GM23248 (cell line): Measurements from ENCODE around the gene CPEB1. TPM values are rescaled to one million over a fixed set of nuclear protein-coding genes. Genes with fewer than 3 reads are reported as not detected.

ENCODE experiments used
- DNase-seq: peaks from one replicate; pipeline ENCODE4 v3.0.0-alpha.2; 2015
- H2AFZ ChIP-seq: fragments of 200-600 bp; sonication (generic); 2 replicates; pipeline ENCODE4 v1.6.1; 2016; ENCODE audit warnings: antibody characterized with exemption
- H3F3A ChIP-seq: fragments of 200-600 bp; sonication (generic); 2 replicates; pipeline ENCODE4 v1.6.1; 2016; ENCODE audit warnings: mild to moderate bottlenecking, antibody characterized with exemption, mixed run types; ENCODE audit not compliant: insufficient read depth
- H3K27ac ChIP-seq: fragments of 200-600 bp; sonication (generic); 2 replicates; pipeline ENCODE4 v1.5.1; 2016; ENCODE audit warnings: mild to moderate bottlenecking
- H3K27me3 ChIP-seq: fragments of 200-600 bp; sonication (generic); replicated peaks from 2 replicates; pipeline ENCODE4 v1.6.1; 2016; ENCODE audit warnings: mild to moderate bottlenecking; ENCODE audit not compliant: insufficient read depth
- H3K36me3 ChIP-seq: fragments of 200-600 bp; sonication (generic); 2 replicates; pipeline ENCODE4 v1.6.1; 2016; ENCODE audit warnings: low read depth, mild to moderate bottlenecking
- H3K4me1 ChIP-seq: fragments of 200-600 bp; sonication (generic); 2 replicates; pipeline ENCODE4 v1.6.1; 2016; ENCODE audit warnings: mild to moderate bottlenecking; ENCODE audit not compliant: insufficient read depth
- H3K4me2 ChIP-seq: fragments of 200-600 bp; sonication (generic); one replicate; pipeline ENCODE4 v1.6.1; 2016; ENCODE audit warnings: mild to moderate bottlenecking; ENCODE audit not compliant: unreplicated experiment
- H3K4me3 ChIP-seq: fragments of 200-600 bp; sonication (generic); 2 replicates; pipeline ENCODE4 v1.5.1; 2016; ENCODE audit warnings: mild to moderate bottlenecking
- H3K79me2 ChIP-seq: fragments of 200-600 bp; sonication (generic); 2 replicates; pipeline ENCODE4 v1.6.1; 2016; ENCODE audit warnings: mild to moderate bottlenecking; ENCODE audit not compliant: insufficient read depth
- H3K9ac ChIP-seq: fragments of 200-600 bp; sonication (generic); 2 replicates; pipeline ENCODE4 v1.6.1; 2016; ENCODE audit warnings: mild to moderate bottlenecking
- H3K9me2 ChIP-seq: fragments of 200-600 bp; sonication (generic); 2 replicates; pipeline ENCODE4 v1.6.1; 2016; ENCODE audit warnings: mixed run types, mild to moderate bottlenecking, moderate library complexity; ENCODE audit not compliant: insufficient read depth
- H3K9me3 ChIP-seq: fragments of 200-600 bp; sonication (generic); one replicate; pipeline ENCODE4 v1.6.1; 2017; ENCODE audit warnings: low read depth
- H4K20me1 ChIP-seq: fragments of 200-600 bp; sonication (generic); 2 replicates; pipeline ENCODE4 v1.6.0; 2016; ENCODE audit not compliant: insufficient read depth
- EZH2 ChIP-seq: fragments of 200-600 bp; sonication (generic); IDR thresholded peaks from 2 replicates; pipeline ENCODE4 v1.6.1; 2018; ENCODE audit warnings: antibody characterized with exemption, mild to moderate bottlenecking; ENCODE audit not compliant: insufficient read depth, poor library complexity, severe bottlenecking
- EZH2phosphoT487 ChIP-seq: fragments of 200-600 bp; sonication (generic); IDR thresholded peaks from 2 replicates; pipeline ENCODE4 v1.6.1; 2018; ENCODE audit warnings: antibody characterized with exemption, moderate library complexity, mild to moderate bottlenecking, low read depth; ENCODE audit not compliant: insufficient read depth
- WGBS, 2 experiments: methylation state at CpG; one replicate each; pipeline ENCODE4 v1.1.6; 2015 to 2017; ENCODE audit warnings: low lambda C conversion rate in 2 of 2, low coverage in 1 of 2; ENCODE audit errors: missing lambda C conversion rate in 2 of 2; 5-methylcytosine and 5-hydroxymethylcytosine counted together
- in situ Hi-C: fragments of 300-500 bp; cut with MboI; formaldehyde crosslinking; loops from 2 replicates; pipeline ENCODE4 v1.15.0; 2020
- polyA plus RNA-seq: library from polyadenylated mRNA; unstranded; fragments of >200 nt; fragmentation: Nextera tagmentation; extraction: Ambion mirVana; gene quantifications from 2 replicates; pipeline ENCODE4 v1.2.1, GENCODE V29; 2016
- total RNA-seq: library from RNA; depleted of rRNA; stranded (reverse); fragments of >200 nt; shearing (Covaris generic); gene quantifications from 2 replicates; pipeline ENCODE4 v1.2.3, GENCODE V29; 2014

Gene CPEB1
- total and polyA plus RNA-seq, 2 experiments from 2014 or later: 5.6 to 8.6 TPM

GRCh38 chr15:82653483-82654168, 6.5 kb upstream of the CPEB1 start:
- TF ChIP-seq EZH2 (no peak), EZH2phosphoT487 (no peak)
- DNase-seq: peak; percentile 40

DNA sequence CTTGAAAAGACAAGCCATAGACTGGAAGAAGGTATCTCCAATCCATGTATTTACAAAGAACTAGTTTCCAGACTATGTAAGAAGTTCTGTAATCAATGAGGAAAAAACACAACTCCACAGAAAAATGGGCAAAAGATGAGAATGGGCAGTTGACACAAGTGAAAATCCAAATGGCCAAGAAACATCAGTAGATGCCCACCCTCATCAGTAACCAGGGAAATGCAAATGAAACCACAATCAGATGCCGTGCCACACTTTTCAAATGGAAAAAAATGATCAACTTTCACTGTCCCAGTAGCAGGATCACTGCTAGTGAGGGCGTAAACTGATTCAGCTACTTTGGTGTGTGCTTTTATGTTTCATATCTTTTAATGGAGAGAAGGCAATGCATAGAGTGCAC, 4.5 kb upstream of the CPEB1 start:
- Histone ChIP-seq H3K9me3 (no peaks in the 10 kb centered on the region), H3K4me2 (no peak overlapping the region), H3K27ac (no peak overlapping the region), H3K36me3 (no peaks in the 10 kb centered on the region), H3K9me2 (no peaks in the 10 kb centered on the region), H2AFZ (no peak overlapping the region), H3F3A (peaks cover 8% of the 10 kb centered on the region; the same call in 1 of the 2 replicates), H4K20me1 (no peaks in the 10 kb centered on the region), H3K79me2 (no peaks in the 10 kb centered on the region), H3K9ac (no peak overlapping the region), H3K27me3 (no peaks in the 10 kb centered on the region), H3K4me1 (no peaks in the 10 kb centered on the region), H3K4me3 (no peak overlapping the region)
- in situ Hi-C loops: no loop called here
- TF ChIP-seq EZH2: no peak
- TF ChIP-seq EZH2phosphoT487: no peak
- 95 to 98% methylated on average over 2 of the region's 2 CpGs for WGBS, 2 experiments
- no peak for DNase-seq

More at GRCh38 chr15:82653483-82654168, 6.5 kb upstream of the CPEB1 start:
- no peaks in the 10 kb centered on the region for H3K4me1 ChIP-seq
- in situ Hi-C loops: no loop called here
- H3K9me3 ChIP-seq: no peaks in the 10 kb centered on the region
- no peaks in the 10 kb centered on the region for H3K9me2 ChIP-seq
- H3K4me3 ChIP-seq: no peak overlapping the region
- H3K27me3 ChIP-seq: no peaks in the 10 kb centered on the region
- H3K9ac ChIP-seq: no peak overlapping the region
- no peak overlapping the region for H3K27ac ChIP-seq
- no peak overlapping the region for H3K4me2 ChIP-seq
- no peaks in the 10 kb centered on the region for H3K36me3 ChIP-seq
- no peaks in the 10 kb centered on the region for H3K79me2 ChIP-seq
- no peak overlapping the region for H2AFZ ChIP-seq
- WGBS, 2 experiments: 53 to 58% methylated on average over 3 of the region's 3 CpGs
- H4K20me1 ChIP-seq: no peaks in the 10 kb centered on the region
- peaks cover 6% of the 10 kb centered on the region; the same call in 1 of the 2 replicates for H3F3A ChIP-seq

- in situ Hi-C loops: no loop called here
- Histone ChIP-seq H3K9me2 (no peaks in the 10 kb centered on the region), H3K79me2 (no peaks in the 10 kb centered on the region), H3K9me3 (no peaks in the 10 kb centered on the region), H2AFZ (no peak overlapping the region), H3K36me3 (no peaks in the 10 kb centered on the region), H3K9ac (no peak overlapping the region), H4K20me1 (no peaks in the 10 kb centered on the region), H3F3A (peaks cover 8% of the 10 kb centered on the region; the same call in 1 of the 2 replicates), H3K27ac (no peak overlapping the region), H3K27me3 (no peaks in the 10 kb centered on the region), H3K4me2 (no peak overlapping the region), H3K4me1 (no peaks in the 10 kb centered on the region), H3K4me3 (no peak overlapping the region)
- no peak for DNase-seq
- TF ChIP-seq EZH2phosphoT487: no peak
- no peak for TF ChIP-seq EZH2
These were observed 3.0 kb upstream of the CPEB1 start for GRCh38 chr15:82650046-82650670.

DNA sequence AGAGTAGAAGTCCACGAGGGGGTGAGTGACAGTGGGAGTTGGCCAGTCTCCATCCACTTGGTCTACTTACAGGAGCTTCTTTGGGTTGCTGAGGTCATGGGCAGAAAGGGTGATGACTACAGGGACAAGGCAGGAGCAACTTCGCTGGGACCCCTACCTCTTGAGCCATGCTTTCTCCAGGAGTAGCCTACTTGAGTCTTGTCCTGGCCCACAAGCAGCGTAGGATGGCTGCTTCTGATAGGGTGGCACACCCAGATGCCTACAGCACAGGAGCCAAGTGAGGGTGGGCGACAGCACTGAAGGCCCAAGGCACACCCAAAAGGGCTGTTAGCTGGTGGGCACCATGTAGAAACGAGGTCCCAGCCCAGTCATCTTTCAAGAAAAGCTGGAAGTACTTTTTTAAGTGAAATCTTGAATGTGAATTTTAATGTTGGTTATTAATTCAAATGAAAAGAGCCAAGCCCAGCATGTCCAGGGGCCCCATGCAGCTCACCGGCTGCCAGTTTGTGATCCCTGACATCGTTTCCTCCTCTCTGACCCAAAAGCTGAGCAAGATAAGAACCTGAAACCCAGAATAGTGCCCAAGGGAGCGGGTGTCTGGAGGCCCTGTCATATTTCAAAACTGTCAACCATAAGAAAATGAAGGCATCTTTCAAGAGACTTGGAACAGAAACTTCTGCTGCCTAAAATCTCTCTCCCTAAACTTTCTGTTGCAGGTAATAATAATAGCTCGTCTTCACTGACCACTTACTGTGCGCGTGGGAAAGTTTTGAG, 2.2 kb upstream of the CPEB1 start:
- Histone ChIP-seq H3K36me3 (no peaks in the 10 kb centered on the region), H3K27ac (no peak overlapping the region), H3K9me2 (no peaks in the 10 kb centered on the region), H3K4me2 (no peak overlapping the region), H2AFZ (no peak overlapping the region), H3K27me3 (peaks cover 4% of the 10 kb centered on the region; the same call in 1 of the 2 replicates), H3K9ac (no peak overlapping the region), H3K9me3 (no peaks in the 10 kb centered on the region), H3K4me3 (no peak overlapping the region), H3K79me2 (no peaks in the 10 kb centered on the region), H3F3A (peaks cover 8% of the 10 kb centered on the region; the same call in 1 of the 2 replicates), H4K20me1 (no peaks in the 10 kb centered on the region), H3K4me1 (no peaks in the 10 kb centered on the region)
- 82 to 90% methylated on average over 11 of the region's 11 CpGs for WGBS, 2 experiments
- TF ChIP-seq EZH2phosphoT487 (no peak), EZH2 (no peak)
- DNase-seq: no peak
- in situ Hi-C loops: no loop called here
